ENCODE data around the gene TMEM92.

TMEM92 gene

DNA sequence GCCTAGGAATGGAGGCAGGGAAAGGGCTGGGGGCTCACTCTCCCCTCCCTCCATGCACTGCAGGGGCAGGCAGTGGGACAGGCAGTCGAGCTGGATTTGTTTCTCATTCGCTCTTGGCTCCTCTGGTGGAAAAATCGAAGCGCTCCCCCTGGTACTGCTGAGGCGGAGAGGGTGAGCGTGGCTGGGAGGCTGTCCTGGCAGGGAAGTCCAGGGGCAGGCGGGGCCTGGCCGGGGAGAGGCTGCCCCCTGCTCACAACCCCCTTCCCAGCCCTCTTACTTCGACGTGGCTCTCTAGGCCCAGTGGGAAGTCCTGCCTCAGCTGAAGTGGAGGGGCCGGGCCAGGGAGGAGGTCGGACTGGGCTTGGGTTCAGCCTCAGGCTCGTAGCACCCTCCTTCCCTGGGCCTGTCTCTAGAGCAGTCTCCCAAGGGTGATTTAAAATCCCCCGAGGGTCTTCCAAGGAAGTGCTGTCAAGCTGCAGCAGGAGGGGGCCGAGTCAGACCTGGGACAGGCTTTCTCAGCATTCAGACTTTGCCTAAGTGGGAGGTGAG is 16.5 kb upstream of the TMEM92 start:
- TF ChIP-seq GATA2 (IDR thresholded peaks at IDR 0.05; ENCODE audit: low read depth, low read length) (no peak), GATA3 (IDR thresholded peaks at IDR 0.05; ENCODE audit: low read depth, low read length) (no peak)

DNA sequence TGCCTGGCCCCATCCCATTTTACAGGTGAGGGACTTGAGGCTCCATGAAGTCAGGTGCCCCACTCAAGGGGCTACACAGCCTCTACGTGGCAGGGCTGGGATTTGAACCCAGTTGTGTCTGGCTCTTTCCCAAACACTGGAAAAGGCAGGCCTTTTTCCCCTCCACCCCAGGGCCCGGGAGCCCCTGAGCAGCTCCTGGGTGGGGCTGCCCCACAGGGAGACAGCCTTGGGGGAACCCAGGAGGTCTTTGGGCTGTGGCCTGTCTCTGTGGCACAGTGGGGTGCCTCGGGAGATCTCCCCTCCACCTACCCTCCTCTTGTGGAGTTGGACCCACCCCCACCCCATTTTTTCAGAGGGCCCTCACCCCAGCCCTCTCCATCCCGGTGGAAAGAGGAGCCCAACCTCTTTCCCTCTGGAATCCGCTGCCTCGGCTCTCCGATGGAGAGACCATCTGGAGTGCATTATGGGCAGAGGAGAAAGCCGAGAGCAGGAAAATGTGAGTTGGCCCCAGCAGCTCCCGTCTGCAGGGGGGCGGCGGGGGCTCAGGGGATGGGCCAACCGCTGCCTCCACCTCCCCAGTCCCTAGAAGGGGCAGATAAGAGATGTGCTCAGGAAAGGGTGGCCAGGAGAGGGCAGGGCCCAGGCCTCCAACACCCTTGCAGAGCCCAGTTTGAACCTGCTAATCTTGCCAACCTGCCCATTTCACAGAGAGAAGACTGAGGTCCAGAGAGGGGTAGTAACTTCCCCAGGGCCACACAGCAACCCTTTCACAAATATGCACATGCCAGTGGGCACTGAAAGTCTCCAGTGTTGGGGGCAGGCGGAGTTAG is 15.4 kb upstream of the TMEM92 start:
- TF ChIP-seq GATA3 (IDR thresholded peaks at IDR 0.05; ENCODE audit: low read depth, low read length) (no peak), GATA2 (IDR thresholded peaks at IDR 0.05; ENCODE audit: low read depth, low read length) (no peak)

DNA sequence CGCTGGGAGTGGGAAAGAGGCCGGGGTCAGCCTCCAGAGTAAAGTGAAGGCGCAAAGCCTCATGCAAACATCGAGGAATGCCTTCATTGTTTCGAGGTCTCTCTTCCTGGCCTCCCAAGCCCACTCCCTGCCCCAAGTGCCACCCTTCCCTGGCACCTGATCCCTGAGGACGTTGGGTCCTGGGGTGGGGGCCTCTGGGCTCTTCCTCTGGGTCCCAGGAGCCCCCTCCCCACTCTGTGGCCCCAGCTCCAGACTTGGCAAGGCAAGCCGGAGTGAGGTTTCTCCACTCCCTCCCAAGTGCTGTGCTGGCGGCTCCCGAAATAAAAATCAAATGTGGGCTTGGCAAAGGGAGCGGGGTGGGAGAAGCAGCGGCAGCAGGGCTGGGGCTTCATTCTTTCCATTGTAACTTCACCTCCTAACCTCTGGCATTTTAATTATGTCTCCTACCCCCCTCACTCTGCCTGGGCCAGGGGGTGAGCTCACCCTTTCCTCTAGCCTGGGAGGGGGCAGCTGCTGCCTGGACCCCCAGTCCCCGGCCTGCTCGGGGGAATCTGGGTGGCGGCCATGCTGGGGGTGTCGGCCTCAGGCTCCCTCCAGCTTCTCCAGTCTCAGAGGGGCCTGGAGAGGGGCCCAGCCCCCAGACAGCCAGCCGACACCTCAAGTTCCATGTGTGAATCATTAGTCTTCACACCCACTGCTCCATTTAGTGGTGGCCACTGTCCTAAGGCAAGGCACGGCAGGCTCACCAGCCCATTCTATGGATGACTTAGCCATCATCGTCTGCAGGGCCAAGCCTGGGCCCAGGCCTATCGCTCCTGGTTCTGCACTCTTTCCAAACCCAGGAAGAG is 14.6 kb upstream of the TMEM92 start:
- TF ChIP-seq GATA2 (IDR thresholded peaks at IDR 0.05; ENCODE audit: low read depth, low read length) (no peak), GATA3 (IDR thresholded peaks at IDR 0.05; ENCODE audit: low read depth, low read length) (no peak)

DNA sequence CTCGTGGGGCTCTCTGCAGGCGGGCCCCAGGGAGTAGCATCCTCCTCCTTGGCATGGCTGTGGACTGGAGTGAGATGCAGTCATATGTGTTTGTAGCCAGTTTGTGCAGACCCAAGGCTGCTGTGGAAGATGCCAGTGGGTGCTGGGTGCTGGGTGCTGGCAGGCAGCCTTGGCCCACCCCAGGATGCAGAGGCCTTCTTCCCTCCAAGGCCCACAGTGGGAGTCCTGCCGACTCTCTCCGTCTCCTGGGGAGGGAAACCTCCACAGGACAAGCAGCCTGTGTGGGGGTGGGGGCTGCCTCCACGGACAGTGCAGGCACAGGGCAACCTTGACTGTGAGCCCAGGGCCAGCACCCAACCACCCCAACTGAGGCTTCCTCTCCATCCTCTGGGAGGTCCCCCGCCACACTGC is 13.8 kb upstream of the TMEM92 start:
- TF ChIP-seq GATA2 (IDR thresholded peaks at IDR 0.05; ENCODE audit: low read depth, low read length): no peak
- no peak for TF ChIP-seq GATA3 (IDR thresholded peaks at IDR 0.05; ENCODE audit: low read depth, low read length)

GRCh38 chr17:50261051-50261915 is 13.0 kb upstream of the TMEM92 start:
- no peak for TF ChIP-seq GATA3 (IDR thresholded peaks at IDR 0.05; ENCODE audit: low read depth, low read length)

- TF ChIP-seq GATA3 (IDR thresholded peaks at IDR 0.05; ENCODE audit: low read depth, low read length): no peak
- TF ChIP-seq GATA2 (IDR thresholded peaks at IDR 0.05; ENCODE audit: low read depth, low read length): no peak
Measured at GRCh38 chr17:50262001-50262794, 12.1 kb upstream of the TMEM92 start.

GRCh38 chr17:50263331-50264262 is 10.7 kb upstream of the TMEM92 start:
- TF ChIP-seq GATA3 (IDR thresholded peaks at IDR 0.05; ENCODE audit: low read depth, low read length) (no peak), GATA2 (IDR thresholded peaks at IDR 0.05; ENCODE audit: low read depth, low read length) (no peak)

DNA sequence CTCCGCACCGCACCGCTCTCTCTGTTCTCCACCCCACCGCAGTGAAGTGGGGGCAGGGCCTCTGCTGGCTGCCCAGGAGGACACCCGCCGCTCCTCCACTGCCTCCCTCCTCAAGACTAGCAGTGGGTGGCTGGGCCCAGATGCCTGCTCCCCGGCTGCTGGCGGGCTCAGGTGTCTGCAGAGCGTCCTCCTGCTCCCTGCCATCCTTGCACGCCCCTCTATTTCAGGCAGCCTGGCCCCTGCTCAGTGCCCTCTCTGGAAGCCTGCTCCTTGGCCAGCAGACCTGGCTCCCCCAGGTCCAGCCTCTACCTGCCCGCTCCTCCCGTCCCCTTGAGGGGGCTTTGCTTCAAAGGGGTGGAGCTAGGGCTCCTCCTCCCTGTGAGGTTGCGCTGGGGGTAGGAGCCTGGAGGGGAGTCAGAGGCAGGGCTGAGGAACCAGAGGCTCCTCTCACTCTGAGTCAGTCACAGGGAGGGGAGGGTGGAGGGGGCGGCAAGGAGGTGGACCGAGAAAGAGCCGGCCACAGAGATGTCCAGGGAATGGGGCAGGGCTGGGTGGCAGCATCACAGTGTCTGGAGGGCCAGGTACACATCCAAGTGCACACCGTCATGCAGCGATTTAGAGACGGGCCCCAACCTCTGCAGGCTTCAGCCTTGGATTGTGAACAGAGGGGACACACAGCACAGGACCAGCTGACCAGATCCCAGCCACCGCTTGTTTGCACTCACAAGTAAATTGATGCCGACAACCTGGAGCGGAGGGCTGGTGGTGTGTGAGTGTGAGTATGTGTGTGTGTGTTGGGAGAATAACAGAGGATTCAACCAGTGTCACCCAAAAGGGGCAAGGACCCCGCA is 9.8 kb upstream of the TMEM92 start:
- TF ChIP-seq GATA2 (IDR thresholded peaks at IDR 0.05; ENCODE audit: low read depth, low read length) (no peak), GATA3 (IDR thresholded peaks at IDR 0.05; ENCODE audit: low read depth, low read length) (no peak)

DNA sequence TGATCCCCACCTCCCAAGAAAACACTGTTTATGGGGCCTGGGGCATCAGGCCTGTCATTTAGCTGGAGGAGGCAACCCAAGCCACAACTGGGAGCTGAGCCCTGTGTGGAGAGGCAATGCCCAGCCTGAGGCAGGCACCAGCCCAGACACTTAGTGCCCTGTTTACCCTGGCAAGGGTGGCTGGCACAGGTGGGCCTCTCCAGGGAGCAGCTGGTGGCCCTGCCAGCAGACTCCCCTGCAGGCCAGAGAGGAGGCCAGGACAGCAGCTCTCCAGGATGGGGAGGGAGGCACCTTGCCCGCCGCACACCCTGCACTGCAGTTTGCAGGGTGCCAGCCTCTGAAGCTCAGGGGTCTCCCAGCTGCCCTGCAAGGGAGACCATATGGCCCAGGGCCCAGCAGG is 9.1 kb upstream of the TMEM92 start:
- no peak for TF ChIP-seq GATA2 (IDR thresholded peaks at IDR 0.05; ENCODE audit: low read depth, low read length)

GRCh38 chr17:50265690-50266315 is 8.5 kb upstream of the TMEM92 start:
- TF ChIP-seq GATA2 (IDR thresholded peaks at IDR 0.05; ENCODE audit: low read depth, low read length) (no peak), GATA3 (IDR thresholded peaks at IDR 0.05; ENCODE audit: low read depth, low read length) (no peak)

Measured in SH-SY5Y (cell line).